SU-DHL-6 (cell line): Measurements from ENCODE around the gene TPM4.

Source experiments
- EZH2phosphoT487 ChIP-seq: fragments of 200-600 bp; sonication (generic), shearing (Covaris generic); conservative IDR thresholded peaks from 2 replicates; pipeline ENCODE4 v1.6.1; 2018; ENCODE audit warnings: mild to moderate bottlenecking, antibody characterized with exemption, low read length, moderate library complexity, mixed read lengths
- TF ChIP-seq, protein P1 (sequence below): fragments of 200-600 bp; sonication (generic); IDR thresholded peaks from one replicate; pipeline ENCODE4 v1.5.1; 2017; ENCODE audit warnings: antibody characterized with exemption, mild to moderate bottlenecking, low read length, moderate library complexity; ENCODE audit not compliant: insufficient read depth, poor library complexity, severe bottlenecking

- TF ChIP-seq, protein P1, sequence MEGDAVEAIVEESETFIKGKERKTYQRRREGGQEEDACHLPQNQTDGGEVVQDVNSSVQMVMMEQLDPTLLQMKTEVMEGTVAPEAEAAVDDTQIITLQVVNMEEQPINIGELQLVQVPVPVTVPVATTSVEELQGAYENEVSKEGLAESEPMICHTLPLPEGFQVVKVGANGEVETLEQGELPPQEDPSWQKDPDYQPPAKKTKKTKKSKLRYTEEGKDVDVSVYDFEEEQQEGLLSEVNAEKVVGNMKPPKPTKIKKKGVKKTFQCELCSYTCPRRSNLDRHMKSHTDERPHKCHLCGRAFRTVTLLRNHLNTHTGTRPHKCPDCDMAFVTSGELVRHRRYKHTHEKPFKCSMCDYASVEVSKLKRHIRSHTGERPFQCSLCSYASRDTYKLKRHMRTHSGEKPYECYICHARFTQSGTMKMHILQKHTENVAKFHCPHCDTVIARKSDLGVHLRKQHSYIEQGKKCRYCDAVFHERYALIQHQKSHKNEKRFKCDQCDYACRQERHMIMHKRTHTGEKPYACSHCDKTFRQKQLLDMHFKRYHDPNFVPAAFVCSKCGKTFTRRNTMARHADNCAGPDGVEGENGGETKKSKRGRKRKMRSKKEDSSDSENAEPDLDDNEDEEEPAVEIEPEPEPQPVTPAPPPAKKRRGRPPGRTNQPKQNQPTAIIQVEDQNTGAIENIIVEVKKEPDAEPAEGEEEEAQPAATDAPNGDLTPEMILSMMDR: no peak
- TF ChIP-seq EZH2phosphoT487: no peak
These were observed 69.8 kb downstream of the TPM4 start for GRCh38 chr19:16146112-16146511.
